ENCODE data around the gene DYSF. TPM values are rescaled to one million over a fixed set of nuclear protein-coding genes. Genes with fewer than 3 reads are reported as not detected.

Gene DYSF
- total RNA-seq, 1 donor from 2014 or later, result 37.7 TPM

GRCh38 chr2:71693286-71694270 lies 240.2 kb downstream of the DYSF start:
- Histone ChIP-seq H3K4me1 (no peaks in the 10 kb centered on the region), H3K27me3 (no peaks in the 10 kb centered on the region), H3K36me3 (no peaks in the 10 kb centered on the region), H3K4me3 (no peak overlapping the region), H3K27ac (no peak overlapping the region), H3K9me3 (no peaks in the 10 kb centered on the region)
- no peak for TF ChIP-seq CTCF (IDR thresholded peaks at IDR 0.05)
- DNase-seq (peak; percentile 30), ATAC-seq (no peak)
- intact Hi-C loops (cut with DNase I), result no loop called here

- no peak for ATAC-seq
- TF ChIP-seq CTCF (IDR thresholded peaks at IDR 0.05), result no peak
- Histone ChIP-seq H3K4me3 (no peak overlapping the region), H3K36me3 (no peaks in the 10 kb centered on the region), H3K9me3 (no peaks in the 10 kb centered on the region), H3K4me1 (no peaks in the 10 kb centered on the region), H3K27ac (no peak overlapping the region), H3K27me3 (no peaks in the 10 kb centered on the region)
- peak; percentile 39 for DNase-seq
- intact Hi-C loops (cut with DNase I), result no loop called here
These were observed 241.3 kb downstream of the DYSF start for GRCh38 chr2:71694501-71695234.

GRCh38 chr2:71695235-71696120 lies 242.1 kb downstream of the DYSF start:
- Histone ChIP-seq H3K4me3 (no peak overlapping the region), H3K27me3 (no peaks in the 10 kb centered on the region), H3K27ac (no peak overlapping the region), H3K4me1 (no peaks in the 10 kb centered on the region), H3K9me3 (no peaks in the 10 kb centered on the region), H3K36me3 (no peaks in the 10 kb centered on the region)
- intact Hi-C loops (cut with DNase I), result no loop called here
- DNase-seq (peak; percentile 35), ATAC-seq (no peak)
- TF ChIP-seq CTCF (IDR thresholded peaks at IDR 0.05), result no peak

GRCh38 chr2:71696381-71696780 lies 243.0 kb downstream of the DYSF start:
- no peak for TF ChIP-seq CTCF (IDR thresholded peaks at IDR 0.05)
- no peak overlapping the region for H3K27ac ChIP-seq
- H3K27me3 ChIP-seq, result no peaks in the 10 kb centered on the region
- ATAC-seq (no peak), DNase-seq (peak; percentile 46)
- H3K4me1 ChIP-seq, result no peaks in the 10 kb centered on the region
- no peak overlapping the region for H3K4me3 ChIP-seq
- H3K36me3 ChIP-seq, result no peaks in the 10 kb centered on the region
- H3K9me3 ChIP-seq, result no peaks in the 10 kb centered on the region
- intact Hi-C loops (cut with DNase I), result no loop called here
